Measurements from ENCODE around the gene COL23A1.

GRCh38 chr5:178490935-178491652 is 99.1 kb downstream of the COL23A1 start:
- TF ChIP-seq, protein P1, sequence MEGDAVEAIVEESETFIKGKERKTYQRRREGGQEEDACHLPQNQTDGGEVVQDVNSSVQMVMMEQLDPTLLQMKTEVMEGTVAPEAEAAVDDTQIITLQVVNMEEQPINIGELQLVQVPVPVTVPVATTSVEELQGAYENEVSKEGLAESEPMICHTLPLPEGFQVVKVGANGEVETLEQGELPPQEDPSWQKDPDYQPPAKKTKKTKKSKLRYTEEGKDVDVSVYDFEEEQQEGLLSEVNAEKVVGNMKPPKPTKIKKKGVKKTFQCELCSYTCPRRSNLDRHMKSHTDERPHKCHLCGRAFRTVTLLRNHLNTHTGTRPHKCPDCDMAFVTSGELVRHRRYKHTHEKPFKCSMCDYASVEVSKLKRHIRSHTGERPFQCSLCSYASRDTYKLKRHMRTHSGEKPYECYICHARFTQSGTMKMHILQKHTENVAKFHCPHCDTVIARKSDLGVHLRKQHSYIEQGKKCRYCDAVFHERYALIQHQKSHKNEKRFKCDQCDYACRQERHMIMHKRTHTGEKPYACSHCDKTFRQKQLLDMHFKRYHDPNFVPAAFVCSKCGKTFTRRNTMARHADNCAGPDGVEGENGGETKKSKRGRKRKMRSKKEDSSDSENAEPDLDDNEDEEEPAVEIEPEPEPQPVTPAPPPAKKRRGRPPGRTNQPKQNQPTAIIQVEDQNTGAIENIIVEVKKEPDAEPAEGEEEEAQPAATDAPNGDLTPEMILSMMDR (optimal IDR thresholded peaks at IDR 0.05 in 1 of 3, IDR thresholded peaks at IDR 0.05 in 1 of 3, conservative IDR thresholded peaks at IDR 0.05 in 1 of 3; ENCODE audit: extremely low read depth in 1 of 3, insufficient read depth in 2 of 3, low read length in 3 of 3), result no peak
- TF ChIP-seq EZH2 (IDR thresholded peaks at IDR 0.05; ENCODE audit: low read length), result no peak
